Measurements from ENCODE around the gene FANCG.

DNA sequence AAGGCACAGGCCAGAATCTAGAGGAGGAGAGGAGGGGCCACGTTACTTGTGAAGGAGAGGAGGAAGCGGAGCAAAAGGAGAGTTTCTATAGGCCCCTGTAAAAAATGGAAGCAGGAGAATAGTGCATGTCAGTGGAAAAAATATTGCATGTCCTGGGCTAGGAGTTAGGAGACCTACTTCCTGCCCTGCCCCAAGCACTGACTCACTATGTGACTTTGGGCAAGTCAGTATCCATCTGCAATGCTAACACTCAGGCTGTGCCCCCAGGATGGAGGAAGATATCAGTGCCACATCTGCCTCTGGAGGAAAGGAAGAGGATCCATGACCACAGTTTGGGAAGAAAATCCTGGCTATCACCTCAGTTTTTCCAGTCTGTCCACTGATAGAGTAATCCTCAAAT, 9.7 kb upstream of the FANCG start:
- TF ChIP-seq, protein P1, sequence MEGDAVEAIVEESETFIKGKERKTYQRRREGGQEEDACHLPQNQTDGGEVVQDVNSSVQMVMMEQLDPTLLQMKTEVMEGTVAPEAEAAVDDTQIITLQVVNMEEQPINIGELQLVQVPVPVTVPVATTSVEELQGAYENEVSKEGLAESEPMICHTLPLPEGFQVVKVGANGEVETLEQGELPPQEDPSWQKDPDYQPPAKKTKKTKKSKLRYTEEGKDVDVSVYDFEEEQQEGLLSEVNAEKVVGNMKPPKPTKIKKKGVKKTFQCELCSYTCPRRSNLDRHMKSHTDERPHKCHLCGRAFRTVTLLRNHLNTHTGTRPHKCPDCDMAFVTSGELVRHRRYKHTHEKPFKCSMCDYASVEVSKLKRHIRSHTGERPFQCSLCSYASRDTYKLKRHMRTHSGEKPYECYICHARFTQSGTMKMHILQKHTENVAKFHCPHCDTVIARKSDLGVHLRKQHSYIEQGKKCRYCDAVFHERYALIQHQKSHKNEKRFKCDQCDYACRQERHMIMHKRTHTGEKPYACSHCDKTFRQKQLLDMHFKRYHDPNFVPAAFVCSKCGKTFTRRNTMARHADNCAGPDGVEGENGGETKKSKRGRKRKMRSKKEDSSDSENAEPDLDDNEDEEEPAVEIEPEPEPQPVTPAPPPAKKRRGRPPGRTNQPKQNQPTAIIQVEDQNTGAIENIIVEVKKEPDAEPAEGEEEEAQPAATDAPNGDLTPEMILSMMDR (IDR thresholded peaks at IDR 0.05), result no peak
- TF ChIP-seq POLR2A (IDR thresholded peaks at IDR 0.05; ENCODE audit: low read depth), result no peak
